Activated T-cell treated with anti-CD3 and anti-CD28 coated beads, Interleukin-2, amount 50 U/mL, for 48 hours (primary cell): Measurements from ENCODE around the gene DDX11.
"Not testable (repeated sequence)": the region's sequence is repeated elsewhere in the genome, so short reads cannot be mapped to it uniquely, and the experiment has no call there.

ENCODE experiments used
- DNase-seq, 2 experiments: peaks; one replicate each; pipeline ENCODE4 v3.0.0-alpha.2; 2020

Gene DDX11

DNA sequence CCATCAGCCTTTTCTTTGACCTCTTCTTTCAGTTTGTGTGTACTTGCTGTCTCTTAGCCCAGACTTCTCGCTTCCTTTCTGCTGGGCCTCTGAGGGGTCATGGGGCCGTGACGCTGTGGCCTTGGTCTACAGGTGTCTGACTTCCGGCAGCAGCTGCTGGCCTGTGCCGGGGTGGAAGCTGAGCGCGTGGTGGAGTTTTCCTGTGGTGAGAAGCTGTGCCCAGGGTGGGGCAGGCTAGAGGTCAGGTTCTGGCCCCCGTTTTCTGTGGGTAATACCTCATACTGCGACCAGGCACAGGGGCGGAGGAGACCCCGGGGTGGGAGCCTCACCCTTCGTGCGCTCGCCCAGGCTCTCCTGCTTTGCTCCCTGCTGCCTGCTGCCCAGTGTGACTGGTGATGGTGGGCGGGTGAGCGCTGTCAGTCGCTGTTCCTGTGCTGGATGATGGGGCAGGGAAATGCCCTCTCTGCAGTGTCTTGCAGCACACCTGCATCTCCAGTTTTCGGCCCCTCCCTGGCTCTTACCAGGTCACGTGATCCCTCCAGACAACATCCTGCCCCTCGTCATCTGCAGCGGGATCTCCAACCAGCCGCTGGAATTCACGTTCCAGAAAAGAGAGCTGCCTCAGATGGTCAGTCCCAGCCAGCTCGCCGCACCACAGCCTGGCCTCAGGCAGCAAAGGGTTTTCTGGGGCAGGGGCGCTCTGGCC is 27.0 kb downstream of the DDX11 start:
- not testable (repeated sequence) for DNase-seq

DNA sequence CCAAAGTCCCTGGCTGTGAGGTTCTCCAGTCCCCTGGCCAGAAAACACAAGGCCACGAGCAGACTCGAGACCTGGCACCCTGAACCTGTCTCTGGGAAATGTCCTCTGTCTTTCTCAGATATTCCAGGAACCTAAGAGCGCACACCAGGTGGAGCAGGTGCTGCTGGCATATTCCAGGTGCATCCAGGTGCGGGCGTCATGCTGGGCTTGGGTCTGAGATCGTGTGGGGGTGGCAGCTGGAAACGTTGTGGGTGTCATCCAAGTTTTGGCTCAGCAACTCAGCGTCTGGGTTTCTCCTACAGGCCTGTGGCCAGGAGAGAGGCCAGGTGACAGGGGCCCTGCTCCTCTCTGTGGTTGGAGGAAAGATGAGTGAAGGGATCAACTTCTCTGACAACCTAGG is 28.5 kb downstream of the DDX11 start:
- not testable (repeated sequence) for DNase-seq

DNA sequence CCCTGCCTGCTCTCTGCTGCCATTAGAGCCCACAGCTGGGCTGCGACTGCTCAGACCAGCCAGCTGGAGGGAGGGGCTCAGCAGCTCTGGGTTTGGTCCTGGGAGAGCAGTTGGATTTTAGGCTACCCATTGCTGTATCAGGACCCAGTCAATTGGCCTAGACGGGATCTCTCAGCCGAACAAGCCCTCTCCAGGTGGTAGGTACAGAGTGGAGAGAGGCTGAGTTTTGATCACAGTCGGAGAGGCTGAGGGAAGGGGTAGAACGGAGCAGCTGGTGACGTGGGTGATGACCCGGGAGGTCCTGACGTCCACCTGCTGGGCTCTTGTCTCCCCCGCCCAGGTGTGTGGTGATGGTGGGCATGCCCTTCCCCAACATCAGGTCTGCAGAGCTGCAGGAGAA is 28.9 kb downstream of the DDX11 start:
- not testable (repeated sequence) for DNase-seq

DNA sequence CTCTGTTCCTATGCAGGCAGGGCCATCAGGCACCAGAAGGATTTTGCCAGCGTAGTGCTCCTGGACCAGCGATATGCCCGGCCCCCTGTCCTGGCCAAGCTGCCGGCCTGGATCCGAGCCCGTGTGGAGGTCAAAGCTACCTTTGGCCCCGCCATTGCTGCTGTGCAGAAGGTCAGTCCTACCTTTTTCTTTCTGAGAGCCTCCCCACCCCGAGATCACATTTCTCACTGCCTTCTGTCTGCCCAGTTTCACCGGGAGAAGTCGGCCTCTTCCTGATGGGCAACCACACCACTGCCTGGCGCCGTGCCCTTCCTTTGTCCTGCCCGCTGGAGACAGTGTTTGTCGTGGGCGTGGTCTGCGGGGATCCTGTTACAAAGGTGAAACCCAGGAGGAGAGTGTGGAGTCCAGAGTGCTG is 29.9 kb downstream of the DDX11 start:
- not testable (repeated sequence) for DNase-seq

DNA sequence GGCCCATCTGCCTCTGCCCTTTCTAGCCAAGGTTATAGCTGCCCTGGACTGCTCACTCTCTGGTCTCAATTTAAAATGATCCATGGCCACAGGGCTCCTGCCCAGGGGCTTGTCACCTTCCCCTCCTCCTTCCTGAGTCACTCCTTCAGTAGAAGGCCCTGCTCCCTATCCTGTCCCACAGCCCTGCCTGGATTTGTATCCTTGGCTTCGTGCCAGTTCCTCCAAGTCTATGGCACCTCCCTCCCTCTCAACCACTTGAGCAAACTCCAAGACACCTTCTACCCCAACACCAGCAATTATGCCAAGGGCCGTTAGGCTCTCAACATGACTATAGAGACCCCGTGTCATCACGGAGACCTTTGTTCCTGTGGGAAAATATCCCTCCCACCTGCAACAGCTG is 30.6 kb downstream of the DDX11 start:
- DNase-seq, result not testable (repeated sequence)

DNA sequence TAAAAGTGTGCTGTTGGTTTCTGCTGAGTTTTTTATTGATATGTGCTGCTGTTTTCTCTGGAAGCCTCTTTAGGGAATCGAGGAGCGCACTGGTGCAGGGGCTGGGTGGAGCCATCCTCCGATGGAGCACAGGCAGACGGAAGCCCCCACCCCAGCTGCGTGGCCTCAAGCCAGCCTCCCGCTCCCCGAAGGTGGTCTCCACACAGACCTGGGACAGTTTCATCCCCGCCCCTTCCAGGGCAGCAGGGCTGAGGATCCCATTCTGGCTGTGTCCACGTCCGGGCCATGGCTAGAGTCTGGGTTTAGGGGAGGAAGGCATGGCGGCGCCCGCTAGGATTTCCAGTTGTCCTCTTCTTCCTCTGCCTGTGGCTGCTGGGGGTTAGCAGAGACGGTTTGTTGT is 31.1 kb downstream of the DDX11 start:
- not testable (repeated sequence) for DNase-seq

DNA sequence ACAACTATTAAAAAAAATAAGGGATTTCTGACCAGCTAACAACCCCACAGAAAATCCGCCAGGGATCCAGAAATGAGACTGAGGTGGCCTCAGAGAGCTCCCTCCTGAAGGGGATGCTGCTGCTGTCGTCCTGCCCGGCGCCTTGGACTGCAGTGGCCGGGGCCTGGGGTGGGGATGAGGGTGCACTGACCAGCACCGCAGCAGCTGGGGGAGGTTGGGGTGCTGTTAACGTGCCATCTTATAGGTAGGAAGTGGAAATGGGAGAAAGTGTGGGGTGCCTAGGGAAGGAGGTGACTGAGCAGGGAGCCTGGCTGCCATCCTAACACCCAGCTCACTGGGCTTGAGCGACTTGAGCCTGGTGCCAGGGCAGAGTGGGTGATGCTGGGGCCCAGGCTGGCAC is 32.0 kb downstream of the DDX11 start:
- no peak for DNase-seq

DNA sequence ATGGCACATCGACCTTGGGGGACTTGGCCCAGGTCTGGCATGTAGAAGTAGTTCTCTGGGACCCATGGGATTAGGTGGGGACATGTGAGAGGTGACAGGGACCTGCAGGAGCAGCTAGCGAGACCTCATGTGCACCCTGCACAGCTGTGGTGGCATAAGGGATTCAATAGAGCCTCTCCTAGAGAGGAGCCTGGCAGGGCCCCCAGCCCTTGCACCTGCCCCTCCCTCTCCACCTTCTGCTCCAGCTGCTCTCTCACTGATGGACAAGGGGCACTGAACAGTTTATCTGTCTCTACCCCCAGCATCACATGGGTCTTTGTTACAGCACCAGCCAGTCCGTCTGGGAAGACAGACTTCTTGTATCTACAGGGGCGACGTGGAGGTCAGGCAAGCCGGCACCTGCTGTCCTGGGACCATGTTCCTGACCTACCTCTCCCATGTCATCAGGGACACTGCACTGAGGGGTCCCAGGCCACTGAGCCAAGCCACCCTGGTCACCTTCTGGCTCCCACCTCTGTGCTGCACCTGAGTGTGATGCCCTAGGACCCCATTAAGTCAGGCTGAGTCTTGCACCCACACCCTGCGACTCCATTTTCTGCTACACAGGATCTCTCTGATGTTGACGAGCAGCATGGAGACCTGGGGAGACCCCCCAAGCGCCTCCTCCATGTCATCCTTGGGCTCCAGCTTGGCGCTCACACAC is 32.6 kb downstream of the DDX11 start:
- no peak for DNase-seq

DNA sequence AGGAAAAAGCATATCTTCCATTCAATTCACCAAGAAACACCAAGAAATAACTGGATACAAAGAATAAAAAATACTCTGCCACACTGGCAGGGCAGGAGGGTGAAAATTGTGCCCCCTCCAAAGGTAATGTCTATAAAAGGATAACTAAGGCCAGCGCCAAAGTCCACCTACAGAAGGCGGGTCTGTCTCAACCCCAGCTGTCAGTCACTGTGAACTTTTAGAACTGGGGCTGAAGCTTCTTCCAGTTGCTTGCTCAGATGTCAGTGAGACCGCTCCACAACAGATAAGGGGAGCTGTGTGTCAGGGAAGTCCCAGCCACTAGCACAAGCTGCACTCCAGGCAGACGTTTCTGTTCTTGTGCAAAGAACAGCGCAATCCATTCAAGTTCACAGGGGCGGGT is 36.1 kb downstream of the DDX11 start:
- DNase-seq, result not testable (repeated sequence)

DNA sequence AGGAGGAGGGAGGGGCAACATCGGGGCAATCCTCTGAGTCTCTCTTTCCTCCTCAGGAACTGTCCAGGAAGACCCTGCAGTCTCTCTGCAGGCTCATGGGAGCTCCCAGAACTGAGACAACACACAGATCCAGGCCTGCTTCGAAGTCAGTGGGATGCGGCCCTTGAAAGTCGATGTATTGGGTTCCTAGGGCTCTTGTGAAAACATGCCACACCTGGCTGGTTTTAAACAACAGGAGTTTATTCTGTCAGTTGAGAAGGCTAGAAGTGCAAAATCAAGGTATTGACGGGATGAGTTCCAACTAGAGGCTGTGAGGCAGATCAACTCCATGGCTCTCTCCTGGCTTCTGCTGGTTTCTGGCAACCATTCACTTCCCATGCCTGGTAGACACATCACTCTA is 36.6 kb downstream of the DDX11 start:
- not testable (repeated sequence) for DNase-seq

DNA sequence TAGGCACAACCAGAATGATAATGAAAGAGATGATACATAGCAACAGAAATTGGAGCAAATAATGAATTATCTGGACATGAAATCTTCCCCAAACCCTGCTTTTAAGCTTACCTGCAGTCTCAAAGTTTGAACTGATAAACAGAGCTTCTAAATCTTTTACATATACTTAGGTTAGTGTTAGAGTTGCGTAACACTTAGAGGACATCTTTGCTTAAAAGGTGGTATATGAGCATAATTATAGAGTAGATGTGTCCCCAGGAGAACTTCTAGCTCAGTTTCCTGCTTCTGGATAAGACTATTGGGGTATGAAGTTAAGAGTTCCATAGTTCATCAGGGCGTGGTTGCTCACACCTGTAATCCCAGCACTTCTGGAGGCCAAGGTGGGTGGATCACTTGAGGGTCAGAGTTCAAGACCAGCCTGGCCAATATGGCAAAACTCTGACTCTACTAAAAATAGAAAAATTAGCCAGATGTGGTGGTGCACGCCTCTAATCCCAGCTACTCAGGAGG is 41.5 kb downstream of the DDX11 start:
- DNase-seq, result not testable (repeated sequence)

DNA sequence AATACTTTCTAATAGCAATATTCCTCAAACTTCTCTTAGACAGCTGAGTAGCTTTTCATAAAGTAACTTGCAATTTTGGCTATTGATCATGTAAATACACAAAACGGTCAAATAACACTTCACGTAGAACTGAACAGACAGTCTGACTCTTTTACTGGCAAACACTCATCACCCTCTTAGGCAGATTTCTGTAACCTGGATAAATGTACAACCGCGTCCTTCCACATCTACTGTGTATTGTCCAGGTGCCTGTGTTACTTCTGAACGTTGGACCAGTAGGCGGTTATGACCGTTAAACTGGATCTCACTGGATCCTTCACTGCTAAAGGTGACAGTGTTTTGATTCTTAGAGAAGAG is 43.2 kb downstream of the DDX11 start:
- DNase-seq, result not testable (repeated sequence)

DNA sequence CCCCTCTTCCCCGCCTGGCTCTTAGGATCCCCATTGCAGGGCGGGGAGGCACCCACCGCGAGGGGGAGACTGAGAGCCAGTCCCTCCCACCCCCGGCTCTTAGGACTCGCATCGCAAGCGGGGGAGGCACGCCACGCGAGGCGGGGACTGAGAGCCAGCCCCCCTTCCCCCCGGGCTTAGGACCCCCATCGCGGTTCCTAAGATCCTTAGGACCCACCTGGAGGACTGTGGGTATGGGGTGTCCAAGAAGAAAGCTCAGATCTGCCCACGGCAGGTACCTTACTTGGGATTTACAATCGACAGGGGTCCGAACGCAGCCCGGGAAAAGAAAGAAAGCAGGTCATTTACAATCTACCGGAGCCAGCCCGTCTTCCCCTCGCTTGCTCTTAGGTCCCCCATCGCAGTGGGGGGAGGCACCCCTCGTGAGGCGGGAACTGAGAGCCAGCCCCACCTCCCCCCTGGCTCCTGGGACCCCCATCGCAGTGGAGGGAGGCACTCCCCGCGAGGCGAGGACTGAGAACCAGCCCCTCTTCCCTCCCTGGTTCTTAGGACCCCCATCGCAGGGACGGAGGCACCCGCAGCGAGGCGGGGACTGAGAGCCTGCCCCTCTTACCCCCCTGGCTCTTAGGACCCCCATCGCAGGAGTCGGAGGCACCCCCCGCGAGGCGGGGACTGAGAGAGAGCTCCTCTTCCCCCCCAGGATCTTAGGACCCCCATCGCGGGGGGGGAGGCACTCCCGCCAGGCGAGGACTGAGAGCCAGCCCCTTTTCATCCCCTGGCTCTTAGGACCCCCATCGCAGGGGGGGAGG is 43.7 kb downstream of the DDX11 start:
- DNase-seq, result peak; percentile 77 to 79

DNA sequence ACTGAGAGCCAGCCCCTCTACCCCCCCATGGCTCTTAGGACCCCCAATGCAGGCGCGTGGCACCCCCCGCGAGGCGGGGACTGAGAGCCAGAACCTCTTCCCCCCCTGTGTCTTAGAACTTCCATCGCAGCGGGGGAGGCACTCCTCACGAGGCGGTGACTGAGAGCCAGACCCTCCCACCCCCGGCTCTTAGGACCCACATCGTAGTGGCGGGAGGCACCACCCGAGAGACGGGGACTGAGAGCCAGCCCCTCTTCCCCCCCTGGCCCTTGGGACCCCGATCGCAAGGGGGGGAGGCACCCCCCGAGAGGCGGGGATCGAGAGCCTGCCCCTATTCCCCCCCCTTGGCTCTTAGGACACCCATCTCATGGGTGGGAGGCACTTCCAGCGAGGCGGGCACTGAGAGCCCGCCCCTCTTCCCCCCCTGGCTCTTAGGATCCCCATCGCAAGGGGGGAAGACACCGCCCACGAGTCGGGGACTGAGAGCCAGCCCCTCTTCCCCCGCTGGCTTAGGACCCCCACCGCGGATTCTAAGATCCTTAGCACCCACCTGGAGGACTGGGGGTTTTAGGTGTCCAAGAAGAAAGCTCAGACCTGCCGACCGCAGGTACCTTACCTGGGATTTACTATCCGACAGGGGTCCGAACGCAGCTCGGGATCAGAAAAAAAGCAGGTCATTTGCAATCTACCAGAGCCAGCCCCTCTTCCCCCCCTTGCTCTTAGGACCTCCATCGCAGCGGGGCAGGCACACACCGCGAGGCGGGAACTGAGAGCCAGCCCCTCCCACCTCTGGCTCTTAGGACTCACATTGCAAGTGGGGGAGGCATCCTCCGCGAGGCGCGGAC is 44.9 kb downstream of the DDX11 start:
- peak; percentile 56 to 60 for DNase-seq

DNA sequence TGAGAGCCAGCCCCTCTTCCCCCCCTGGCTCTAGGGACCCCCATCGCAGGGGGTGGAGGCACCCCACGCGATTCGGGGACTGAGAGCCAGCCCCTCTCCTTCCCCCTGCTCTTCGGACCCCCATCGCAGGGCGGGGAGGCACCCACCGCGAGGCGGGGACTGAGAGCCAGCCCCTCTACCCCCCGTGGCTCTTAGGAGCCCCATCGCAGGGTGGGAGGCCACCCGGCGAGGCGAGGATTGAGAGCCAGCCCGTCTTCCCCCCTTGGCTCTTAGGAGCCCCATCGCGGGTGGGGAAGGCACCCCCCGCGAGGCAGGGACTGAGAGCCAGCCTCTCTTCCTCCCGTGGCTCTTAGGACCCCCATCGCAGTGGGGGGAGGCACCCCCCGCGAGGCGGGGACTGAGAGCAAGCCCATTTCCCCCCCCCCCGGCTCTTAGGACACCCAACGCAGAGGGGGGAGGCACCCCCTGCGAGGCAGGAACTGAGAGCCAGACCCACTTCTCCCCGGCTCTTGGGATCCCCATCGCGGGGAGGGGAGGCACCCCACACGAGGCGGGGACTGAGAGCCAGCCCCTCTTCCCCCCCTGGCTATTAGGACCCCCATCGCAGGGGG is 45.6 kb downstream of the DDX11 start:
- DNase-seq, result no peak

DNA sequence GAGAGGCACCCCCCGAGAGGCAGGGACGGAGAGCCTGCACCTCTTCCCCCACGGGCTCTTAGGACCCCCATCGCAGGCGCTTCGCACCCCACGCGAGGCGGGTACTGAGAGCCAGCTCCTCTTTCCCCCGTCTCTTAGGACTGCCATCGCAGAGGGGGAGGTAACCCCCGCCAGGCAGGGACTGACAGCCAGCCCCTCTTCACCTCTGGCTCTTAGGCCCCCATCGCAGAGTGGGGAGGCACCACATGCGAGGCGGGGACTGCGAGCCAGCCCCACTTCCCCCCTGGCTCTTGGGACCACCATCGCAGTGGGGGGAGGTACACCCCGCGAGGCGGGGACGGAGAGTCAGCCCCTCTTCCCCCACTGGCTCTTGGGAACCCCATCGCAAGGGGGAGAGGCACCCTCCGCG is 46.1 kb downstream of the DDX11 start:
- no peak for DNase-seq

DNA sequence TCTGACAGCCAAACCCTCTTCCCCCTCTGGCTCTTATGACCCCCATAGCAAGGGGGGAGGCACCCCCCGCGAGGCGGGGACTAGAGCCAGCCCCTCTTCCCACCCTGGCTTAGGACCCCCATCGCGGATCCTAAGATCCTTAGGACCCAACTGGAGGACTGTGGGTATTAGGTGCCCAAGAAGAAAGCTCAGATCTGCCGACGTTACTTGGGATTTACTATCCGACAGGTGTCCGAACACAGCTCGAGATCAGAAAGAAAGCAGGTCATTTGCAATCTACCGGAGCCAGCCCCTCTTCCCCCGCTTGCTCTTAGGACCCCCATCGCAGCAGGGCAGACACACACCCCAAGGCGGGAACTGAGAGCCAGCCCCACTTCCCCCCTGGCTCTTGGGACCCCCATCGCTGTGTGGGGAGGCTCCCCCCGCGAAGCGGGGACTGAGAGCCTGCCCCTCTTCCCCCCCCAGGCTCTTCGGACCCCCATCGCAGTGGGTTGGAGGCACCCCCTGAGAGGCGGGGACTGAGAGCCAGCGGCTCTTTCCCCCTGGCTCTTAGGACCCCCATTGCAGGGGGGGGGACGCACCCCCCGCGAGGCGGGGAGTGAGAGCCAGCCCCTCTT is 46.8 kb downstream of the DDX11 start:
- no peak for DNase-seq

DNA sequence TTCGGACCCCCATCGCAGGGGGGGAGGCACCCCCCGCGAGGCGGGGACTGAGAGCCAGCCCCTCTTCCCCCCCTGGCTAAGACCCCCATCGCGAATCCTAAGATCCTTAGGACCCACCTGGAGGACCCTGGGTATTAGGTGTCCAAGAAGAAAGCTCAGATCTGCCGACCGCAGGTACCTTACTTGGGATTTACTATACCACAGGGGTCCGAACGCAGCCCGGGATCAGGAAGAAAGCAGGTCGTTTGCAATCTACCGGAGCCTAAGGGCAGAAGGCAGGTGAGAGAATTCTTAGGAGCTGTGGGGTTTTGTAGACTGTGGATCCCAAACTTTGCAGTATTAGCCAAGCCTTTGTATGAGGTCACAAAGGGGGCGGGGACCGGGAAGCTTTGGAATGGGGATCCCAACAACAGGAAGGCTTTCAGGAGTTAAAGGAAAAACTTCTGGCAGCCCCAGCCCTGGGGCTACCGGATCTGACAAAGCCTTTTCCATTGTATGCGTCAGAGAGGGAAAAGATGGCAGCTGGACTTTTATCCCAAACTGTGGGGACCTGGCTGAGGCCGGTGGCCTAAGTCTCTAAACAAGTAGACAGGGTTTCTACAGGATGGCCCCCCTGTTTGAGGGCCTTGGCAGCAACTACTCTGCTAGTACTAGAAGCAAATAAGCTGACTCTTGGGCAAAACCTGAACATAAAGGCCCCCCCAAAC is 47.5 kb downstream of the DDX11 start:
- not testable (repeated sequence) for DNase-seq

DNA sequence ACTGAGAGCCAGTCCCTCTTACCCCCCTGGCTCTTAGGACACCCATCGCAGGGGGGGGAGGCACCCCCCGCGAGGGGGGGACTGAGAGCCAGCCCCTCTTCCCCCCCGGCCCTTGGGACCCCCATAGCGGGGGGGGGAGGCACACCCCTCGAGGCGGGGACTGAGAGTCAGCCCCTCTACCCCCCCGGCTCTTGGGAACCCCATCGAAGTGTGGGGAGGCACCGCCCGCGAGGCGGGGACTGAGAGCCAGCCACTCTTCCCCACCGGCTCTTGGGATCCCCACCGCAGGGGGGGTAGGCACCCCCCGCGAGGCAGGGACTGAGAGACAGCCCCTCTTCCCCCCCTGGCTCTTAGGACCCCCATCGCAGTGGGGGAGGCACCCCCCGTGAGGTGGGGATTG is 48.8 kb downstream of the DDX11 start:
- no peak for DNase-seq

DNA sequence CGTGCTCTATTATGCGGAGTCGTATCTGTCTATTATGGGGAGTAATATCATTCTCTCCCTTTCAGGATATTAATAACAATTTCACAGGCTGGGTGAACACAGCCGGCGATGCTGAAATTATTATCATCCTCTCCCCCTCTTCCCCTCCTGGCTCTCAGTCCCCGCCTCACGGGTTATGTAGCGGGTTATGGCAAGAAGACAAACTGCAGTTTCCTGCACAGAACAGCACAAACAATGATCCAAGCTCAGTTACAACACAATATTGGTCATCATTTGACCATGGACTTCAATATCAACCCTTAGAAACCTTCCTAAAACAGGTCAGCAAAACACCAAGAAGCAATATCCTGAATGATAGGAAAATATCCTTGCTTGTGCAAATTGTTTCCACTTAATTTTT is 50.5 kb downstream of the DDX11 start:
- DNase-seq, result not testable (repeated sequence)

DNA sequence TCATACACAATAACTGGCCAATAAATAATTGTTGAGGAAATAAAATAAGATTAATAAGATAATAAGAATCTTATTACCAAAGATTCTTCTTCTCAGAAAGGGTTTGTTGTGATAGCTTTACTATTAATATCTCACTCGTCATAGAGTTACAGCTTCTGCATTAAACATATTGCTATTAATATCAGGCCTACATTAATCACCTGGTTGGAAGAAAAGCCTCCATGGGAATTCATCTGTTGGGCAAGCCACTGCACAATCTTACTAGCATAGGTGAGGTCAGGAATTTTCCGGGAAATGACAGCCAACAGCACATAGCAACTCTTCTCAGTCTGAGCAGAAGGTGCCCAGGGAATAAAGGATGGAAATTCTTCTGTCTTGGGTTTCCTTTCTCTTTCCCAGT is 51.5 kb downstream of the DDX11 start:
- not testable (repeated sequence) for DNase-seq
